Hematopoietic multipotent progenitor cell treated with erythropoietin and hydrocortisone succinate and interleukin-3 and kit ligand, for 17 days (in vitro differentiated cells): ENCODE measurements around the gene NPBWR2.
"Not testable (repeated sequence)": the region's sequence is repeated elsewhere in the genome, so short reads cannot be mapped to it uniquely, and the experiment has no call there.

ENCODE experiments used
- DNase-seq: peaks from one replicate; pipeline ENCODE4 v3.0.0-alpha.2; 2015; ENCODE audit warnings: low spot score

Gene NPBWR2

DNA sequence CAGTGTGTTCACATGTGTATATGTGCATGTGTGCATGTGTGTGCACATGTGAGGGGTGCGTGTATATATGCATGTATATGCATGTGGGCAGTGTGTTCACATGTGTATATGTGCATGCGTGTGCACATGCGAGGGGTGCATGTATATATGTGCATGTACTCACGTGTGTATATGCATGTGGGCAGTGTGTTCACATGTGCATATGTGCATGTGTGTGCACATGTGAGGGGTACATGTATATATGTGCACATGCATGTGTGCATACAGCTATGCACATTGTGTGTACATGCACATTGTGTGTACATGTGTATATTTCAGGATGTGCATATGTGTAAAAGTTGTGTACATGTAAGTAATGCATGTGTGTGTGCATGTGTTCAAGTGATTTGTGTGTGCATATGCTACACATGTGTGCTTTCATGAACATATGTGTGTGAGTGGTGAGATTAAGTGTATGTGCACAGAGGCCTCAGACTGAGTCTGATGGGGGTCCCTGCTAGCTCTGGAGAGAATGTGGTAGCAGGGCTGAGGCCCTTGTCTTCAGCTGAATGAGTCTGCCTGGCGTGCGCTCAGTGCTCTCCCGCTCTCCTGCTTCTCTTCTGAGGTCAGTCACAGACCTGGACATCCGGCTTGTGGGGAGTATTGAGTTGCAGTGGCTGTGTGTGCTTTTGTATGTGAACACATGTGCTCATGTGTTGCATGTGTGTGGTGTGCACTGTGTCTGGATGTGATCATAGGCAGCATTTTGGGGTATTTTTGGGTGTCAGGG is 37.0 kb upstream of the NPBWR2 start:
- no peak for DNase-seq

DNA sequence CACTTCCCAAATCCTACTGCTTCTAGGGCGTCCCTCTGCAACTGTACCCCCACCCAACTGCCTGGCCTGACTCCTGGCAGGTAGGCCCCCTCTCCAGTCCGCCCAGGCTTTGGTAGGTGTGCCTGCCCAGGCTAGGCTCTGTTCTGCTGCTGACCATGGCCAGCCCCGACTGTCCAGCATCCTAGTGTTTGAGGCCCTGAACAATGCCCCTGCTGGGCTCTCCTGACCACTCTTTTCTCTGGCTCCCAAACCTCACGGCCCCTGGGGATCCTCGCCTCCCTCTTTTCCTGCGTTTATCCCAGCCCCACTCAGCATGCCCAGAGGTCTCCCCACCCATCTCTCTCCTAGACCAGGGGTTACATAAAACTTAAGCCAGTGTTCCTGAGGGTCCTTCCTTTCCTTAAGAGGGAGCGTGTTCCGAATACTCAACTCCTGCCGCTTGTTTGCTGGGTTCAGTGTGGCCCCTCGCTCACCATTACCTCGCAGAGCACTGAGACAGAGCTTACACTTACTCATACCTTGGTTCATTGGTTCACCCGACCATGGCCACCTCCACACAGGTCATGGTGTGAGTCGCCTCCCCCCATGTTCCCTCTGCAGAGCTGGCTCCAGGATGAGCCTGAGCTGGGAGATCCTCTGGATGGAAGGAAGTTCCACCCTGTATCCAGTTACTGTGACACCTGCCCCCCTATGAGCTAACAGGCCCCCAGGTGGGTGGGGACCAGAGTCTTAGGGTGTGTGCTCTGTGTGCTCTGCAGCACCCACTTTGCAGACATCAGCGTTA is 35.8 kb upstream of the NPBWR2 start:
- DNase-seq = no peak

DNA sequence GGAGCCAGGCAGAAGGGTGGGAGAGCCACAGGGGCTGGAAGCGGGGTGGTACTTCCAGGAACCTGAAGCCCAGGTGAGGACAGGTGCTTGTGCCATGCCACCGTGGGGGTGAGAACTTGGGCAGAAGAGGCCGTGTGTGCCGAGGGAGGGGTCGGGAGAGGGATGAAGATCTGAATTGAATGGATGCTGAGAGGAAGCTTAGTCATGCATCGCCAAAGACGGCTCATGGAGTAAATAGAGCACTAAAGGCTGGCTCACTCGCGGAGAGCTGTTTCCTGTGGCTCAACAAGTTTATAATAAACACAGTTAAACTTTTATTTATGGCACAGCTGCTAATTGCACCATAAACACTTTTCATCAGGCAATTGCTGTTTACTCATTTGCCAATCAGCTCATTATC is 35.2 kb upstream of the NPBWR2 start:
- no peak for DNase-seq

DNA sequence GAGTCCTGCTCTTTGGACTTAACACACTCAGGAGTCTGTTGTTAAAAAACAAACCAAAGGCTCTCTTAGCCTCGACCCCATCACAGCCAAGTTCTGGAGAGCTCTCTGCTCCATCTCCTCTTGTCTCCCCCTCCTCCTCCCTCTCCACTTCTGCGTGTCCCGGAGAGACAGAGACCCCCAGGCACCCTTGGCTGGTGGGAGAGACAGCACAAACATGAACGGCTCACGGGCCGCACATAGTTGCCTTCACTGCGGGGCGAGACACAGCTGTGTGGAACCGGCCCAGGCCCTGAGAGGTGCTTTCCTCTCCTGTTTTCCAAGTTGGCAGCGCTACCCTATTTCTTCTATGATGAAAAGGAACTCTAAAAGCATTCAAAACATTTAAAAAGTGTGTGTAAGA is 33.6 kb upstream of the NPBWR2 start:
- DNase-seq = no peak

DNA sequence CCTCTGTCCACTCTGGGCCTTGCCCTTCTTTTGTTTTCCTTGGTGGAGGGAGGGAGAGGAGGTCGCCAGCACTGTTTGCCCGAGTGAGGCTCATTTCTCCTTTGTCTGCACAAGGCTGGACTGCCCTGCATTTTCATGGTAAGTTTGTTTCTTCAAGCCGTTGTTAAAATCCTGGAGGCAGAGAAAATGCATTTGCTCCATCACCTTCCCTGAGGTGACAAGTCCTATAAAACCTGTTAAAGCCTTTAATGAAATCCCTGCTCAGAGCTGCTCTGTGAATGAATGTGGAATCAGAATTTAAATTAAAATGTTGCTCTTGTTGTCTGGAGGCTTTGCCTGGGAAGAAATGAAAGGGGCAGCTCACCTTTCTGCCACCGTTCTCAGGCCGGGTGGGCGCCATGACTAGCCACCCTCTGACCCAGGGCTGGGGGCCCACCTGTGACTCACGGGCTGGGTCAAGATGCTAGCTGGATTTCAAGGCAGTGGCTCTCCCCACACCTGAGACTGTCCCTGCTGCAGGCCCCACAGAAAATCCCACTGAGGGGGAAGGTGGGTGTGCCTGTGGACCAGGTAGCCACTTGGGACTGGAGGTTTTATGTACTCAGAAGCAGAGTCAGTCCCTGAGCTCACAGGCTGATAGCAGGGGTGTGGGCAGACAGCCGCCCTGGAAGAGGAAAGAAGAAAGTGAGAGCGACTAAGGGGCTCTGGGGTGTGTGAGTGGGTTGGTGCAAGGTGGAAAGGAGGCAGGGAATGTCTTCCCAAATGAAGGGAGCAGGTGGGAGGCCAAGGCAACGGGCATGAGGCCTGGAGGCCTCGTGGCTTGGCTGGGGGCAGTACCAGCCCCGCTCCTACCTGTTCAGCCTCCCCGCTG is 32.9 kb upstream of the NPBWR2 start:
- DNase-seq = no peak

DNA sequence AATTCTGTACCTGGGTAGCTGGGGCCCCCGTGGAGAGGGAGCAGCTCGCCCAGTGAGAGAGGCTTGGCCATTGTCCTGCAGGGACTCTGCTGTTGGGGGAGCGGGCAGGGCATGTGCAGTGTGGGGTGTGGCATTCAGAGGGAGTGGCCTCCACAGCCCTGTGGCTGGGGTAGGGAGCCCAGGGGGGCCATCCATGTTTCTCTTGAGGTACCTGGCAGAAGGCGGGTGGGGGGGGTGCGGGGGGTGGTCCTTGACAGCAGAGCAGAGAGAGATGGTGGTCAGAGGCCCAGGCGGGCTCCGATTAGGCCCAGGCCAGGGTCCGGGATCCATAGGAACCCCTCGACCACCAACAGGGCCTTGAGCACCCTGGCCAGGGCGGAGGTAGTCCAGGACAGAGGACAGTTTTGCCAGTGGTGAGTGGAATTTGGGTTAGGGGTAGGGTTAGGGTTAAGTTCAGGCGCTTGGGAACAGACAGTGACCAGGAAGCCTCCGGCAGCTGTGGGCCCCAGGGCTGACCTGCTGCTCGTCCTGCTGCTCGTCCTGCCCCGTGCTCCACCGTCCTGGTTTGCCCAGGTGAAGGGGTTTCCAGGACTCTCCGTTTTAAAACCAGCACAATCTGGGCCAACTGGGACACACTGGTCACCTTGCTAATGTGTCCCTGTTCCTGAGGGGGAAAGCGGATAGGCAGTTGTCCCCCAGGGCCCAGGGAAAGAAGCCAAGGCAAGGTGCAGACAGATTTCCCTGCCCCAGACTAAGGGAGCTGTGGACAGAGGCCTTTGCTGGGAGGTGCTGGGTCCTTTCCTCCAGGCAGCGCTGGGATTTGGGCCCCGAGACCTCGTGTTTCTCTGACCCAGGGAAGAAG is 32.1 kb upstream of the NPBWR2 start:
- DNase-seq = no peak

DNA sequence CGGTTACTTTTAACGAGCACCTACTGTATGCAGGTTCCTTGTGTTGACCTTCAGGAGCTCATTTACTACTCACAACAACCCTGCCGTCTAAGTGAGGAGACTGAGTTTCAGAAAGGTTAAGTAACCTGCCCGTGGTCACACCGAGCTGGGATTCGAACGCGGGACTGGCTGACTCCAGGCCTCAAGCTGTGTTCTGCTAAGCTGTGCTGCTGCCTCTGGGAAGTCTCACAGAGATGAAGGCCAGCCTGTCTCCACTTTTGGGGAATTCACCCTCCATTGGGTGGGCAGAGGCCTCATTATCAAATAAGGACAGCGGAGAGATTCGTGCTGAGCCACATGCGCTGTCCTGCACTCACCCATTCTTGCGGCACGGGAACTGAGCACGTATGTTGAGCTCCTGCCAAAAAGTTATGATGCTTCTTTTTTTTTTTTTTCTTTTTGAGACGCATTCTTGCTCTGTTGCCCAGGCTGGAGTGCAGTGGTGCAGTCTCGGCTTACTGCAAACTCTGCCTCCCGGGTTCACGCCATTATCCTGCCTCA is 31.0 kb upstream of the NPBWR2 start:
- DNase-seq = no peak

DNA sequence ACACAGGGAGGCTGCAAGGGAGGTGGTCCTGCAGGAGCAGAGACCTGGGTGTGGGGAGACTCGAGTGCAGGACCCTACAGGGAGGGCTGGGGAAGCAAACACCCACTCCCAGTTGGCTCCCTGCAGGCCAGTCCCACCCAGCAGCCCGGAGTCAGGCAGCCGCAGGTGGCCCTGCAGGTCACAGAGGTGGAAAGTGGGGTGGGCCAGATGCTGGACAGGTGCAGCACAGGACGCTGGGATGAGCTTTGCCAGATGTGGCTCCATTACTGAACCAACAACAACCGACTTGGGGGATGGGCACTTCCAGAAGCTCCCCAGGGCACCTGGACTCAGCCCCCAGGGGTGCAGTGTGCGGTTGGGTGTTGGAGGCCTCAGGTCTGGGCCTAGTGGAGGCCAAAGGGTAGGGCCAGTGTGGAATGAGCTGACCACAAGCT is 30.2 kb upstream of the NPBWR2 start:
- no peak for DNase-seq

DNA sequence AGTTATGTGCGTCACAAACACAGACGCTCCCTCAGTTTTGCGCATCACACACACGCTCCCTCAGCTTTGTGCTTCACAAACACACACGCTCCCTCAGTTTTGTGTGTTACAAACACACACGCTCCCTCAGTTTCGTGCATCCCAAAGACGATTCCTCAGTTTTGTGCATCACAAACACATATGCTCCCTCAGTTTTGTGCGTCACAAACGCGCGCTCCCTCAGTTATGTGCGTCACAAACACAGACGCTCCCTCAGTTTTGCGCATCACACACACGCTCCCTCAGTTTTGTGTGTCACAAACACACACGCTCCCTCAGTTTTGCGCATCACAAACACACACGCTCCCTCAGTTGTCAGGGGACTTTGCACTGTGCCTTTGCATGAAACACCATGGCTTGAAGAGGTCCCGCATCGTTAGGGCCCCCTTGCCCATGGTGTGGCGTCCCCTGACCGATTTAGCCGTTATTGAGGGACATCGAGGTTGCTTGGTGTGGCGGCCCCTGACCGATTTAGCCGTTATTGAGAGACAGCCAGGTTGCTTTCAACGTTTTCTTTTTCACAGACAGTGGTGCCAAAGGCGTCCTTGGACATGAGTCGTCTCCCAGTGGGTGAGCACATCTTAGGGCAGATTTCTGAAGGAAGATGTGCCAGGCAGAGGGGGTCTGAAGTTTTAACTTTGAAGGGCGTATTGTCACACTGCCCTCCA is 28.8 kb upstream of the NPBWR2 start:
- DNase-seq = no peak

DNA sequence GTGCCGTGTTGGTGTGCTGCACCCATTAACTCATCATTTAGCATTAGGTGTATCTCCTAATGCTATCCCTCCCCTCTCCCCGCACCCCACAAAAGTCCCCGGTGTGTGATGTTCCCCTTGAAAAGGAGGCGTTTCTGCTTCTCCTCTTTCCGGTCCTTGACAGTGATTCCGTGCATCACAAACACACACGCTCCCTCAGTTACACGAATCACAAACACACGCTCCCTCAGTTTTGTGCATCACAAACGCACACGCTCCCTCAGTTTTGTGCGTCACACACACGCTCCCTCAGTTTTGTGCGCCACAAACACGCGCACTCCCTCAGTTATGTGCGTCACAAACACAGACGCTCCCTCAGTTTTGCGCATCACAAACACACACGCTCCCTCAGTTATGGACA is 27.4 kb upstream of the NPBWR2 start:
- not testable (repeated sequence) for DNase-seq

DNA sequence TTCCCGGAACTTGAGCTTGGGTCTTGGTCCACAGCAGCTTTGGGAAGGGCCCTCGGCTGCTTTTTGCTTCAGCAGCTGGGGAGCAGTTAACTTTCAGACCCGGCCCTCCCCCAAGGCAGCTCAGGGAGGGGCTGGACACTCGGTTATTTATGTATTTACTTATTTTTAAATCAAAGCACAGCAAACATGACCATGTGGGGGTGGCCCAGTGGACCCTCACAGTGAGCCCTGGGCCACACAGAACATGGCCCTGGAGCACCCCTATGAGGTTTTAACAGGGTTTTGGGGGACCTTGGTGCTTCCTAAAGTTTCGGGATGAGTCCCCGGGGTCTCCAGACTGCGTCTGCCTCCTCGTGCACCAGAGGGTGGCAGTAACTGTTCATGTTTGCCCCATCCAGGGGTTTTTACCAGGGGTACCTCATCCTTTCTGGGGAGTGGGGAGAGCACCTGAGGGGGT is 26.6 kb upstream of the NPBWR2 start:
- DNase-seq = no peak

DNA sequence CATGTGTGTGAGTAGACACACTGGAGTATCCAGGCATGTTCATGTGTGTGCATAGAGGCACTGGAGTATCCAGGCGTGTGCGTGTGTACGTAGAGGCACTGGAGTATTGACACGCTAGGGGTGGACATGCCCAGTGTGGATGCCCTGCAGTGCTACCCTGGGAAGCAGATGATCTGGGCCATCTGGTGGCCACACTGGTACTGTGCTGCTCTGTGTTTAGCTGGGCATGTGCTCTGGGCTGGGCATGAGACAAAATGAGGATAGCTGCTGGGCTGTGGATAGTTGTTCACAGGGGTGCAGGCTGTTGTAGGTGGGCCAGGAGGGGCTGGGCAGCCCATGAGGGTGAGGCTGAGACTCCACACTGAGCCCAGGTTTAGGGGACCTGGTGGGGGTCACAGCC is 24.0 kb upstream of the NPBWR2 start:
- no peak for DNase-seq

DNA sequence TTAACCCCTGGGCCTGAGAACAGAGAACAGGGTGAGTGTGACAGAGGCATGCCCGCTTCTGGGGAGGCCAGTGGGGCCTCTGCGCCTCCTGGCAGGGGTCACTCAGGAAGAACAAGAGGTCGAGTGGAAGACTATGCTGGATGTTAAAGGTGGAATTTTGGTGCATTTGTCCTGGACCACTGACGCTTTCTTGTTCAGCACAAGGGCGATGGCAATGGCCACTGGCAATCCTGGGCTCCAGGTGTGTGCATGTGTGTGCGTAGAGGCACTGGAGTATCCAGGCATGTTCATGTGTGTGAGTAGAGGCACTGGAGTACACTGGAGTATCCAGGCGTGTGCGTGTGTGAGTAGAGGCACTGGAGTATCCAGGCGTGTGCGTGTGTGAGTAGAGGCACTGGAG is 23.5 kb upstream of the NPBWR2 start:
- DNase-seq = no peak

DNA sequence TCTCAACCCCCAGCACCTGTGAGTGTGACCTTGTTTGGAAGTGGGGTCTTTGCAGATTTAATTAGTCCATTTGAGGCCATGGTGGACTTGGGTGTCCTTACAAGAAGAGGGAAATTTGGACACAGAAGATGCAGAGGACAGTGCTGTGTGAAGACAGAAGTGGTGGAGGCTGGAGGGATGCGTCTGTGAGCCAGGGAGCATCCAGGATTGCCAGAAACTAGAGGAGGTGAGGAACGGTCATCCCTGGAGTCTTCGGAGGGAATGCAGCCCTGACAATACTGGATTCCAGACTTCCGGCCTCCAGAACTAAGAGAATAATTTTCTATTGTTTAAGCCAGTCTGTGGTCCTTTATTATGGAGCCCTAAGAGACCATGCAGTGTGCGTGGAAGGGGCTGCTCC is 22.9 kb upstream of the NPBWR2 start:
- DNase-seq = no peak

DNA sequence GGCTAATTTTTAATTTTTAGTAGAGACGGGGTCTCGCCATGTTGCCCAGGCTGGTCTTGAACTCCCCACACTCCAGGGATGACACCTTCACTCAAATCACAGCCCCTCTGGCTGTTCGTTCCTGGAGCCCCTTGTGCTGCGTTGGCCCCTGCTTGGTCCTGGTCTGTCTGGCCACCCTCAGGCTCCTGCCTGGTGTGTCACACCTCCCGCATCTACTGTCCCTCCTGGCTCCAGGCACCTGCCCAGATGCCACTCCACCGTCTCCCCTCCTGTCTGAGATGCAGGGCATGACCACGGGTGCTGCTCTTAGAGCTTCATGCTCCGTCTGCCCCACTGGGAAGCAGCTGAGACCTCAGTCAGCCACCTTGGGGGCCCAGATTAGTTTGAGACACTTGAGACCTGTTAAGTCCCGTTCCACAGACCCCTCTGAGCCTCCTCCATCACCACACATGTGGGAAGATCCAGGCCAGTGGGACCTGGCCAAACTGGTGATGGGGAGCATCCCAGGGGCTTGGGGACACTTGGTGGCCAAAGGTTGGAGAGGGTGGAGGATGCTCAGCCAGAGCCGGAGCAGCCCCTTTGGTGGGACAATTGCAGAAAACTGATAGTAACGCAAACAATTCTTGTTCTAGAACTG is 21.9 kb upstream of the NPBWR2 start:
- DNase-seq = no peak

DNA sequence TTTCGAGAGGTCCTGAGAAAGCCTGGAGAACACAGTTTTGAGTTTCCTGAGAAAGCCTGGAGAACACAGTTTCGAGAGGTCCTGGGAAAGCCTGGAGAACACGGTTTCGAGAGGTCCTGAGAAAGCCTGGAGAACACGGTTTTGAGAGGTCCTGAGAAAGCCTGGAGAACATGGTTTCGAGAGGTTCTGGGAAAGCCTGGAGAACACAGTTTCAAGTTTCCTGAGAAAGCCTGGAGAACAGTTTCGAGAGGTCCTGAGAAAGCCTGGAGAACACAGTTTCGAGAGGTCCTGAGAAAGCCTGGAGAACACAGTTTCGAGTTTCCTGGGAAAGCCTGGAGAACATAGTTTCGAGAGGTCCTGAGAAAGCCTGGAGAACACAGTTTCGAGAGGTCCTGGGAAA is 16.2 kb upstream of the NPBWR2 start:
- not testable (repeated sequence) for DNase-seq

DNA sequence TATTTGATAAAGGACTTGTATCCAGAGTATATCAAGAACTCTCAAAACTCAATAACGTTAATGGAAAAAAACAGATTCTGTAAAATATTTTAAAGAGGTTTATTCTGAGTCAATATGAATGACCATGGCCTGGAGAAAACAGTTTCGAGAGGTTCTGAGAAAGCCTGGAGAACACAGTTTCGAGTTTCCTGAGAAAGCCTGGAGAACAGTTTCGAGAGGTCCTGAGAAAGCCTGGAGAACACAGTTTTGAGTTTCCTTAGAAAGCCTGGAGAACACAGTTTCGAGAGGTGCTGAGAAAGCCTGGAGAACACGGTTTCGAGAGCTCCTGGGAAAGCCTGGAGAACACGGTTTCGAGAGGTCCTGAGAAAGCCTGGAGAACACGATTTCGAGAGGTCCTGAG is 15.6 kb upstream of the NPBWR2 start:
- not testable (repeated sequence) for DNase-seq

DNA sequence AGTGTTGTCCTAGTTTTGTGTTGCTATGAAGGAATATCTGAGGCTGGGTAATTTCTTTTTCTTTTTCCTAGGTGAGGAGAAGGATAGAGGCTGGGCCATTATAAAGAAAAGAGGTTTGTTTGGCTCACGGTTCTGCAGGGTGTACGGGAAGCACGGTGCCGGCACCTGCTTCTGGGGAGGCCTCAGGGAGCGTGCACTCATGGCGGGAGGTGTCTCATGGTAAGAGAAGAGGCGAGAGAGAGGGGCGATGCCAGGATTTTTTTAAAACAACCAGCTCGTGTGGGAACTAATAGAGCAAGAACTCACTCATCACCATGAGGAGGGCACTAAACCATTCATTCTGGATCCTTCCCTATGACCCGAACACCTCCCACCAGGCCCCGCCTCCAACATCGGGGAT is 14.2 kb upstream of the NPBWR2 start:
- no peak for DNase-seq

DNA sequence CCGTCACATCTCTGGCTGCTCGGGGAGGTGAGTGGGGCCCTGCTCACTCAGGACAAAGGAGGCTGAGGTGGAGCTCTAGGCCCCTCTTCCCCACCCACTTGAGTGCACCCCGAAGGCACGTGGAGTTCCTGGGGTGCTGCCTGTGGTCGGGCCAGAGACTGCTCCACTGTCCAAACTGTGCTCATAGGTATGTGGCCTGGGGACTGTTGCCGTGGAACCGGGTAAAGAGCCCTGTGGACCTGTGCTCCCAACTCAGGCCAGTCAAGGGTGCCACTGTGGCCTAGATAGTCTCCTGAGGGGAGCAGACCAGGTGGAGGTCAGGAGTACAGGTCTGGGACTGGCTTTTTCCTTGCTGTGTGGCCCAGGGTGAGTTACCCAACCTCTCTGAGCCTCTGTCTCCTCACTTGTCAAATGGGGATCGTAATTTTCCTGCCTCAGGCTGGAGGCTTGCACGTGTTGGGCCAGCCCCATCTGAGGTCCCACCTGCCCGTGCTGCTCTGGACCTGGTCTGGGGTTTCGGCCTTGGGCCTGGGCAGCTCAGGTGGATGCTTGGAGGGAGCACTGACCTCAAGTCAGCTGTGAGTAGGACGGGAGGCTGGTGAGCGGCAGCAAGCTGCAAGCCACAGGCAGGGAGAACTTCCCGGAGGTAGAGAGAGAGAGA is 12.4 kb upstream of the NPBWR2 start:
- no peak for DNase-seq

DNA sequence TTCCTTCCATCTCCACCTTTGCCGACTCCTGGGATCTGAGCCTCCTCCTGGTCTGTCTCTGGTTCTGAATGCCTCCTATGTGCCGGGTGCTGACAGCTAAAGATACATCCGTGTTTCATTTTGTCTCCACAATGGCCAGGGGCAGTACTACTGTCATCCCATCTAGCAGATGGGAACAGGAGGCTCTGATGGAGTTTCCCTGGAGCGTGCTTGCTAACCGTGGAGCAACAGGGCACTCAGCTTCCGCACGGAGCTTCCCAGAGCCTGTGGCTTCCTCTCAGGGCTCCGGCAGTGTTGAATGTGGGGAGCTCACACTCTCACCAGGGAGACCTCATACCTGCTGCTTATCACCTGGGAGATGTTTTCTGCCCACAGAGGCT is 11.9 kb upstream of the NPBWR2 start:
- no peak for DNase-seq
